ENCODE results near the gene ITPKB.
"Not testable (repeated sequence)": the region's sequence is repeated elsewhere in the genome, so short reads cannot be mapped to it uniquely, and the experiment has no call there.

ITPKB gene

GRCh38 chr1:226616636-226617035, 122.4 kb downstream of the ITPKB start:
- DNase-seq = no peak

DNA sequence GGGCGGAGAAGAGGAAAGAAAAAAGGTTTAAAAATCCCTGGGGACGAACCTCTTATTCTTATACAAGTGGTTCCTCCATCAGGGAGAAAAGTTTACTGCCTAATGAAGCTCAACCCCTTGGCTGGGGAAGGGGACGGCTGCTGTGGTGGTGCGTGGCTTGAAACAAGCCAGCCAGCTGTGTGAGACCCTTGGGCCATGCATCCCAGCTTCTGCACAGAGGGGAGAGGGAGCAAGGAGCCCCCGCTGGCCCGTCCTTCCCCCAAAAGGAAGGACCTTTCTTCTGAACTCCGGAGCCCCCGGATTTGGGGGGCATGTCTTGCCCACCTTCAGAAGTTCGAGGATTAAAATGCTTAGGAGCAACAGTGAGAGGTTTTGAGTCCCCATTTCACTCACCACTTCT, 123.2 kb downstream of the ITPKB start:
- no peak for DNase-seq

- DNase-seq = not testable (repeated sequence)
Observed at GRCh38 chr1:226611980-226612379, 127.1 kb downstream of the ITPKB start.

DNA sequence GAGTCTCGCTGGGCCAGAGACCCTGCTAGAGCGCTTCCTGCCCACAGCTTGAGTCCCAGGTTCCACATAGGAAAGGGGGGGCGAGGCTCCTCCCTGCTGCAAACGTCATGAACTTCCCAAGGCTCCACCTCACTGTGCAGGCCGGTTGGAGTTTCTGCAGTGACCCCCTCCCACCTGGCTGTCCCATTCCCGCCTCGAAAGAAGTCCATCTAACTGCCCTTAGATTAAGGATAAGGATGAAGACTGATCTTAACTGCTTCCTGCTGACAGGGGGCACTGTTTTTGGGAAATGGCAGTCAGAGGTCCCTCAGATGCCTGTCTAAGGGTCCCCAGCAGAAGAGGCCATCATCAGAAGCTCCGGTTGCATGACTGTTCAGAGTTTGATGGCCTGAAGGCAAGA, 127.8 kb downstream of the ITPKB start:
- no peak for DNase-seq

DNA sequence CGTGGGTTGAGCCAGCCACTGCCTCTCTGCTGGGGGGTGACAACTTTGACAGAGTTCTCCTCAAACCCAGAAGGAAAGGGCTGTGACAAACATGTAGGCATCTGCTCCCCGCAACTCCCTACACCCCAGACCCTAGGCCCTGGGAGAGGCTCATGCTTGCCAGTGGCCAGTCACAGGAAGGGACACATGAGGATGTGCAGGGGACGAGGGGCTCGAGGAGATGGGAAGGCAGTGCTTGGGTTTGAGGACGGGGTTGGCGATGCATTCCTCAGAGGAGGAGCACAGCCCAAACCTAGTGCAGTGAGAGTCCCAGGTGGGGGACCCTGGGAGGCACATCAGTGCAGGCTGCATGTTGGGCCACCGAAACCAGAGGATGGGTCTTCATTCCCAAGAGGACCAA, 128.4 kb downstream of the ITPKB start:
- DNase-seq = no peak

DNA sequence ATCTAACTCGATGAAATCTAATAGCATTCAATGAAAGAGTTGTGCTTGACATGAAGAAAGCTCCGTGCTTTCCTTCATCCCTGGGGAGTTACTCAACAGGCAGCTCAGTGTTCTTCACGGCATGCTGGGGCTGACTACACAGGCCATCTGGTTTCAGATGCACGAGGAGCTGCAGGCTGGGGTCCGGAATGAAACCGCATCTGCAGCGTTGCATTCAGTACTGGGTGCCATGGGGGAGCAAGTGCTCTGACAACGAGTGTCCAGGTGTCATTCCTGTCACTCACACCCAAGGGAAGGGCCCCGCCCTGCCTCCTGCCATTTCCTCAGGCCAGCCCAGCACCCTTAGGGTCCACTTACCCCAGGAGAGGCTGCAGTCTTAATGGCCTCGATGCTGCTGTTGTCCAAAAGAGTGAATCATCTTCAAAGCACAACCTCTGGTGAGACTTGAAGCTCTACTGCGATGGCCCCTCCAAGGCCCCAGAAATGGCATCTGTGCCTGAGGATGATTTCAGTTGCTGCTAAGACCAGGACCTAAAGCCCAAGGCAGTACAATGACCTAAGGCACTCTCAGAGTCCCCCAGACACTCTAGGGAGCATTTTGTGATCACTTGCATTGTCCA, 129.1 kb downstream of the ITPKB start:
- no peak for DNase-seq

DNA sequence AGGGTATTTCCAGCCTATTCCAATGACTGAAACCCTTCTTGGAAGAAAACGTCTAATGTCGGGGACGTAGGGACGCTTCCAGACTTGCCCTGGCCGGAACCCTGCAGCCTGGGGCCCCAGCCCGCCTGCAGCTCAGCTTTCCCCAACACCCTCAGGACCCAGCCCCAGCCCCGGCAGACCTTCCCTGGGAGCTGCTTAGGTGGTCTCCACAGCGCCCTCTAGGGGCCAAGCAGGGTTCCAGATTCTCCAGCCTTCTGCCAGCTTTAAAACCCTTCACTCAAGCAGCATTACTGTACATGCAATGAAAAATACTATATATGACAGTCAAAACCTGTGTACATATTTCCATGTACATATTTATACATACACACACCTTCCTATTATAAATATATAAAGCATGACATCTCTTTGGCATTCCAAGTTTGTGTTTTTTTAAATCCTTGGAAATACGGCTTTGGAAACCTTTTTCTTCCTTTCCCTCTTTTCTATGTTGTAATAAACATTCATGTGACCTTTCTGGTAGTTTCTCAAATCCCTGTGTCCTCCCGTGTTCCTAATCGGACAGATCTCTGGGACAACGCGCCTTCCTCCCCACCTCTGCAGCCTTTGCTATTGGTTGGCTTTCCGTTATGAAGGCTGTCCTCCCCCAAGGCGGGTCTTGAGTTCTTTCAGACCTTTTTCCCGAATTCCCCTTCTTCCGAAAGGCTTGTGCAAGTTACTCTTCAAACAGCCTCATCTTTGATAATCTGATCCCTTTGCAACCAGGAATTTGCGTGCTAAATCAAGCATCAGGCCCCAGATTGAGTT, 130.2 kb downstream of the ITPKB start:
- DNase-seq = peak; percentile 69

DNA sequence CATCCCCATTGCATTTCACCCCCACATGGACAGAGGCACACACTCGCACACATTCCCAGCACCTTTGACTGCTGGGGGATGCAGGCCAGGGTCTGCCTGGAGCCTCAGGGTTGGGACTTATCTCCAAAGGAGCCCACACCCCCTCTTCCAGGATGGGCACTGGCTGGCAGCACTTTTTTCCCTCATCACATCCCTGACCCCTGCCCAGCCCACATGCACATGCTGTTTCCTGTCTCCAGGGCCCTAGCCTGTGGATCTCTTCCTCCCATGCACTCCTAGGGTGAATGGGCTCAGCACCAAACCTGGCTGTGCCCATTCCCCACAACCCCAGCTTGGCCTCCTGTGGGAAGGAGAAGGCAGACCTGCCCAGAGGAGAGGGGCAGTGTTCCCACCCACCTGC, 131.3 kb downstream of the ITPKB start:
- DNase-seq = no peak

DNA sequence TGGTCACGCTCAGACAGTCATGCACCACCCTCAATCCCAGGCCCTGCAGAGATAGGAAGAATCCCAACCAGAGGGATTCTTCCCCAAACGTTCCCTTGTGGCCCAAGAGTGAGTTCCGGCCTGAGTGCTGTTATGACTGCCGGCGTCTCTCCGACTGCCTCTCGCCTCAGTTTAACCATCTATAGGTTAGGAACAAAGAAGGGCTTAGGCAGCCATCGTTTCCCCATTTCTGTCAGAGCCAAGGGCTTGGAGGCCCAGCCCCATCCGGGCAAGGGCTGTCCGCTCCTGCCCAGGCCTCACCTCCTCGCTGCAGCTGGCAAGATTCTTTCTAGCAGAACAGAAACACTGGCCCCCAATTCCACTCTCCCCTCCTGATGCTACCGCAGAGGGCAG, 131.8 kb downstream of the ITPKB start:
- DNase-seq = no peak

DNA sequence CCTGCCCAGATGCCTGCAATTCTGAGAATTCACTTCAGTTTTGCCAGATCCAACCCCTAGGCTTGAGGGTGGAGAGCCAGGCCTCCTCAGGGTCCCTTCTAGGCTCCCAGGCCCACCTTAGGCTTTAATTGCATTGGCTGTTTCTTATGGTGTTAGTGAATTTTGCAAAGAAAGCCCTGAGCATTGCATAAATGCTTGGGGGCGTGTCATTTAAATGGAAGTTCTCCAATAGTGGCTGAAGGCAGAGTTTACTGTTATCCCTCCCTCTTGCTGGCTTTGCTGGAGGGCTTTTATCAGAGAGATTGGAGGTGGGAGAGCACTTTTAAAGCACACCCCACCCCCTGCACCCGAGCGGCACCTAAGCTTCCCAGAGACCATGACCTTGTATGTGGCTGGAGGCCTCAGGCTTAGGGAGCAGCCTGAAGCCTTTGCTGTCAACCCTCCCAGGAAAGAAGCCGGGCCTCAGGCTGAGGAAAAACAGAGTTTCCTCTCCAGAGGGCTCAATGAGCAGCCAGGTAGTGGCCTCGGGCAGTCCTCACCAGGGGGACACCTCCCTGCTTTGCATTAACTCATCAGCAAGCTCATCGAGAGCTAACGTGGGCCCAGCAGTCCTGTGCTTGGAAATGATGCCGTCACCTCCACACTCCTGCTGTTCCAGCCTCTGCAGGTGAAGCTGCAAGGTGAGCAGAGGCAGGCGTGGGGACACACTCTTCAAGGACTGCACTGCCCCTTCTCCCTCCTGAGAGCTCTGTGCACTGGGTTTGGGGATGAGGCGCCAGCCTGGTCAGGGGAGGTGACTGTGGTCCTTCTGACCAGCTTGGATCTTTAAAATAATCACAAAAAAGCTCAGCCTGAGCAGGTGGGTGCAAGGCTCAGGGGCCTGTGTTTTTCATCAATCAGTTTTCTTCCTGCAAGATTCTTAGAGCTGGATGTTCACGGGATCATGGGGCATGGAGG, 132.5 kb downstream of the ITPKB start:
- DNase-seq = no peak

- DNase-seq = no peak
Observed at GRCh38 chr1:226605318-226605950, 133.6 kb downstream of the ITPKB start.

DNA sequence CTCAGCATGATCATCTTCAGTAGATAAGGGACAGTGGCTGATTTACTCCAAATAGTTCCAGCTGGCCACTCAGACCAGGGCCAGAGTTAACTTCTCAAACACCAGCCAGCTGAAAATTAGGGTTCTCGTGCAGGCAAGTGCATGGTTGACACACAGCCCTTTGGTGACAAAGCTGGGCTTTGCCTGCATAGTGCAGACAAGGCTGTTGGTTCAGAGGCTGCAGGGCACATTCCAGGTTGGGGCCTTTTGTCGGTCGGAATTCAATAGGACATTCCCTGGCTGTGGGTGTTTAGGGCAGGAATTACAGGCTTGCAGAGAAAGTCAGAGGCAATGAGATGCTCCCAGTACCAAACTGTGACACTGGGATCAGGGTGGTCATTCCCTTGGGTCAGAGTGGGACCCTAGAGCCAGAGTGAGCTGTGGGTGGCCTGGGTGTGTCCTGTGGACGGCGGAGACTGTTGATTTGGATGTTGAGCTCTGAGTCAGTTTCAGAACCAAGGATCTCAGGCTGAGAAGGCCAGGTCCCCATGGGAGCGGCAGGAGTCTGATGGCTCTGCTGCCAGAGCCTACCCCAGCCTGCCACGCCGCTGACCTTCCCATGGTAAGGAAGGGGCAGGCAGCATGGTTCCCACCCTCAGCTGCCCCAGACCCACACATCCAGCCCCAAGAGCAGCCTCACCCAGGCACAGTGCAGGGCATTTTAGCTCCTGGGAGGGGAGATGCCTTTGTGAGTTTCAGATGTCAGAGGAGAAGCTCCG, 134.3 kb downstream of the ITPKB start:
- no peak for DNase-seq

GRCh38 chr1:226603858-226604559, 135.1 kb downstream of the ITPKB start:
- no peak for DNase-seq

DNA sequence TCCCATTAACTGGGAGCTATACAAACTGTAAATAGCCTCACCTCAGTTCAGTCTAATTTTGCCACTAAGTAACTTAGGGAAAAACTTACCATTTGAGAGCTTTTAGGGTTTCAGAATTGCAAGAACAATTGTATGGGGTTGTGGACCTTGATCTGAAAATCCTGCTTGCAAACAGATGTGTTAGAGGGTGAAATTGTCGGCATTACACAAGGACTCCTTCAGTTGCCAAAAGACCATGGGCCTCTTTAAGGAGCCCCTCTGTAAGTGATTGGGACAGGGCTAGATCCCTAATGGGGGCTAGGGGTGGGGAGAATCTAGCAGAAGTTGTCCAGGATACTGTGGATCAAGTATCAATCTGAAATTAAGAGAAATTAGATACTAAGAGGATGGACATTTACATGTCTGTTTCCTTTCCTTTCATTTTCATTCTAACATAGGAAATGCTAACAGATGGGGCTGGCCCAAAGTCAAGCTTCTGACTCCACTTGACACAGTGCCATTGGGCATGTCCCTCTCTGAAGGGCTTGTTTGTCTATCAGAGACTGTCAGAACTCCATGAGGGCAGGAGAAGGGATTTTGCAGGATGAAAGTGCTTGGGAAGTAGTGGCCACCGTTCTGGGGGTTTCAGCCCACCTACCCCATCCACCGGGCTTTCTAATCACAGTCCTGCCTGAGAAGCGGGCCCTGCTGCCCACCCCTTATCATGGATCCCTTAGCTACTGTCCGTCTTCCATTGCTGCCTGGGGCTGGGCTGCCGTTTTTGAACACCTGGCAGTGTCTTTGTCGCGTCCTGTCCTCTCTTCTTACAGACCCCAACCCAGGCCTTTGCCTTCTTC, 135.8 kb downstream of the ITPKB start:
- no peak for DNase-seq

DNA sequence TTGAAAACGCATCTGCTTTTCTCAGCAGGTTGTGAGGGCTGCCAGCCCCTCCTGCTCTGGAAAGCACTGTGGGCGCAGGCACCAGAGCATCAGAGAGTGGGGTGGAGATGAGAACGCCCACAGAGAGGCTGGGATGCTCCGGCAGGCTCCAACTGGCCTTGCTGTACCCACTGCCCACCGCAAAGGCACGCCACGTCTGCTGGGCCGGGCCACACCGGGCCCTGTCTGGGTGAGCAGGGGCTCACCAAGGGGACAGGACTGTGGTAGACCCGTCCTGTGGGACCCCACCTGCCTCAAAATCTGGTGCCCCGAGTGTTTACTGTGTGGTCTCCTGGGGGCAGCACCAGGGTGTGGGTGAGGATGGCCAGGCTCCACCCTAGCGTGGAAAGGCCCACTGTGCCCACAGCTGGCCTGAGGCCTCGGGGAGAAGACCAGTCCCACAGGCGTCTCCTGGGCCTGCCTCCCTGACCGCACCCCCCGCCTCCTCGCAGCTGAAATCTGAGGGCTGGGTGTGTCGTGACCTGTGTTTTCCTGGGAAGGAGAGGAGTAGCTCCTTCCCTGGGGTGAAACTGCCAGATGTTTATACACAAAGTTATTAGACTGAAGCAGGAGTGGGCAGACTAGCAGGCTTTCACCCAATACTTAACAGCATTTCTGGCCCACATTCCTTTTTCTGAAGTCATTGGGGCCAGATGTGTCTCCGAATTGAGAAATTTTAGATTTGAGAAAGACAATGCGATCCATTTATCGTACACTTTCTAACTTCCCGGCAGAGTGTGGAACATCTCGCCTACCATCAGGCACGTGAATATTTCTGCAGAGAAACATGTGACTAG, 136.7 kb downstream of the ITPKB start:
- no peak for DNase-seq

GRCh38 chr1:226601456-226601855, 137.6 kb downstream of the ITPKB start:
- no peak for DNase-seq

DNA sequence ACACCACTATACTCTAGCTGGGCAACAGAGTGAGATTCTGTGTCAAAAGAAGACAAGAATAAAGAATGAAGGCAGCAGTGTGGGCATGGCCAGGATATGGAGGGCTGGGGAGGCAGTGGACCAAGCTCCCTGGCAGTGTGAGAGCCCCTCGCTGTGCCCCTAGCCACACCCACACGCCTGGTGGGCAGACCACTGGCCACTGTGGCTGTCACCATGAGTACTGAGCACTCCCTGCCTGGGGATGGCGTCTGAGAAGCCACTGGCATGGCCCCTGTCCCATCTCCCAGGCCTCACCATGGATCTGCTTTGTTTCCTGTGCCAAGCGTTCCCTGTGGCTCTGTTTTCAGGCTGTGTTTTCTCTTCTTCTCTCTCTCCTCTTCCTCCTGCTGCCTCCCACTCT, 138.8 kb downstream of the ITPKB start:
- DNase-seq = no peak

DNA sequence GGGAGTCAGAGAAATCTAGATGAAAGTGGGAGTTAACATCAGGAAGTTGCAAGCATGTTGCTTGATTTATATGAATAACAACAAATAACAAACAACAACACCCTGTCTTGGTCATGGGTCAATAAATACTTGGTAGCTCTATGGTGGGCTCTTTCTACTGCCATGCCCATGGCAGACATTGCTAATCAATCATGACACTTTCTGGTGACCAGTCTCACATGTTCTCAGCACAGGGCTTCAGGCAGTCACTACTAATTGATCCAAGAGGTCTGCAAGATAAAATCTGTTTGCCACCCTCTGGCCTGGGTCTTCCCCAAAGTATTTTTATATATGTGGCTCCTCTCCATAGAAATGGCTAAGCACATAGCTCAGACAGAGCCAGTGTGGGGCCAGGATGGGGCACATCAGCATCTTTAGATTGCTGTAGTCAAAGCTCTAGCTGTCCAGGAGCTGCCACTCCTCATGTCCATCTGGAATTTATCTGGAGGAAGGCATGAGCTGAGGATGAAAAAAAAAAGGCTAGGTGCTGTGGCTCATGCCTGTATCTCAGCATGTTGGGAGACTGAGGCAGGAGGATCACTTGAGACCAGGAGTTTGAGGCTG, 139.3 kb downstream of the ITPKB start:
- no peak for DNase-seq

DNA sequence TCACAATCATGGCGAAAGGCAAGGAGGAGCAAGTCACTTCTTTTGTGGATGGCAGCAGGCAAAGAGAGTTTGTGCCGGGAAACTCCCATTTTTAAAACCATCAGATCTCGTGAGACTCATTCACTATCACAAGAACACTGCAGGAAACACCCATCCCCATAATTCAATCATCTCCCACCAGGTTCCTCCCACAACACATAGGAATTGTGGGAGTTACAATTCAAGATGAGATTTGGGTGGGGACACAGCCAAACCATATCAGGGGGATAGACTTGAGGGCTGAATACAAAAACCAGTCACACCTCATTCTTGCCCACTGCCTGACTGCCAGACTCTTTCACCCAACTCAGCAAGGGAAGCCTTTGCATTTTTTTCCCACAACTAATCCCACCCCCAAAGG, 140.1 kb downstream of the ITPKB start:
- DNase-seq = not testable (repeated sequence)

Measured in activated naive CD4-positive, alpha-beta T cell treated with anti-CD3 and anti-CD28 coated beads, Interleukin-2, amount 50 U/mL, for 16 hours (primary cell).